GM20000 (cell line): ENCODE measurements around the gene TMEM178A.

Experiments
- DNase-seq: peaks from one replicate; pipeline ENCODE4 v3.0.0; 2012; ENCODE audit warnings: low spot score
- CTCF ChIP-seq: IDR thresholded peaks from 2 replicates; pipeline ENCODE4 v1.5.1; 2012; ENCODE audit warnings: mild to moderate bottlenecking, control low read depth; ENCODE audit errors: extremely low read depth, missing control alignments

TMEM178A gene

GRCh38 chr2:39762448-39762847 lies 96.7 kb downstream of the TMEM178A start:
- DNase-seq: no peak
- TF ChIP-seq CTCF: no peak
